Panc1 (cell line): ENCODE measurements around the gene NUP98.
A peak's percentile ranks its signal among the peaks of the same experiment; 100 is the strongest.

Experiments used
- CTCF ChIP-seq: fragments of 450-650 bp; IDR thresholded peaks from 2 replicates; pipeline ENCODE4 v1.5.1; 2017; ENCODE audit warnings: mild to moderate bottlenecking
- POLR2AphosphoS5 ChIP-seq: IDR thresholded peaks from 2 replicates; pipeline ENCODE4 v1.6.1; 2012; ENCODE audit warnings: mild to moderate bottlenecking, low read depth, low read length, moderate library complexity
- REST ChIP-seq, 2 experiments: IDR thresholded peaks; 2 replicates each; pipeline ENCODE4 v1.6.1; 2011 to 2012; ENCODE audit warnings: low read depth in 2 of 2, control low read depth in 1 of 2, low read length in 1 of 2, mild to moderate bottlenecking in 1 of 2, moderate library complexity in 1 of 2; ENCODE audit not compliant: insufficient read depth in 1 of 2
- SIN3A ChIP-seq: IDR thresholded peaks from 2 replicates; pipeline ENCODE4 v1.6.1; 2012; ENCODE audit warnings: low read depth, mild to moderate bottlenecking, low read length, moderate library complexity, borderline replicate concordance; ENCODE audit not compliant: insufficient read depth
- TCF7L2 ChIP-seq: IDR thresholded peaks from 2 replicates; pipeline ENCODE4 v1.6.1; 2011; ENCODE audit warnings: mild to moderate bottlenecking, low read depth, low read length, inconsistent platforms

GRCh38 chr11:3669128-3669527 lies 128.2 kb downstream of the NUP98 start:
- no peak for TF ChIP-seq CTCF
- TF ChIP-seq POLR2AphosphoS5, result peak; percentile 39; the same call in 1 of the 2 replicates
- TF ChIP-seq SIN3A, result no peak
- TF ChIP-seq TCF7L2, result no peak
- TF ChIP-seq REST (IDR thresholded peaks at IDR 0.05; ENCODE audit: insufficient read depth in 1 of 2, low read depth in 2 of 2, low read length in 1 of 2), result no peak
